B cell (primary cell): Measurements from ENCODE around the gene PIK3C3. TPM values are rescaled to one million over a fixed set of nuclear protein-coding genes. Genes with fewer than 3 reads are reported as not detected.

Experiments
- ATAC-seq: fragments of 200-7000 bp; cut with Tn5 transposase; one replicate; pipeline ENCODE4 v1.10.0; 2021; ENCODE audit warnings: low read depth, mild to moderate bottlenecking, moderate number of reproducible peaks, moderate library complexity
- CTCF ChIA-PET: fragments of 350-600 bp; sonication (Branson Sonifier 250); formaldehyde crosslinking; loops from one replicate; lab custom pipeline; 2021; ENCODE audit warnings: antibody characterized with exemption, inconsistent platforms; lab: Charles Lee
- POLR2A ChIA-PET: fragments of 350-600 bp; sonication (Branson Sonifier 250); formaldehyde crosslinking; loops from one replicate; lab custom pipeline; 2021; ENCODE audit warnings: antibody characterized with exemption; lab: Charles Lee
- DNase-seq: peaks from one replicate; pipeline ENCODE4 v3.0.0; 2013
- H2AFZ ChIP-seq: 2 replicates; pipeline ENCODE4 v1.6.1; 2012; ENCODE audit warnings: mild to moderate bottlenecking, low read depth, low read length; ENCODE audit not compliant: insufficient read depth, poor library complexity, severe bottlenecking
- H3K27ac ChIP-seq, 2 donors: 1 replicate in 1 of 2; 2 replicates in 1 of 2; pipeline ENCODE4 v1.5.1; 2012 to 2013; ENCODE audit warnings: low read length in 2 of 2, mild to moderate bottlenecking in 2 of 2, moderate library complexity in 1 of 2
- H3K27me3 ChIP-seq, 4 experiments: fragments of 200-600 bp in 1 of 4; sonication (generic) in 1 of 4; replicated peaks in 1 of 4; 1 replicate in 2 of 4; 2 replicates in 2 of 4; pipeline versions ENCODE4 v1.6.1 to v1.7.0; 2013 to 2016; ENCODE audit warnings: low read length in 3 of 4, mild to moderate bottlenecking in 2 of 4, mixed read lengths in 1 of 4, moderate library complexity in 1 of 4; ENCODE audit not compliant: insufficient read depth in 4 of 4, control insufficient read depth in 3 of 4; ENCODE audit errors: control extremely low read depth in 1 of 4
- H3K36me3 ChIP-seq, 2 experiments: replicated peaks in 1 of 2; 1 replicate in 1 of 2; 2 replicates in 1 of 2; pipeline versions ENCODE4 v1.6.1 to v1.7.1; 2013; ENCODE audit warnings: low read length in 1 of 2; ENCODE audit not compliant: insufficient read depth in 2 of 2, control insufficient read depth in 1 of 2; ENCODE audit errors: control extremely low read depth in 1 of 2, extremely low read depth in 1 of 2
- H3K4me1 ChIP-seq, 2 donors: fragments of 200-600 bp in 1 of 2; sonication (generic) in 1 of 2; 1 replicate in 1 of 2; 2 replicates in 1 of 2; pipeline versions ENCODE4 v1.5.1 to v1.6.1; 2013 to 2017; ENCODE audit warnings: low read length in 2 of 2; ENCODE audit not compliant: control insufficient read depth in 2 of 2, insufficient read depth in 2 of 2
- H3K4me2 ChIP-seq: replicated peaks from 2 replicates; pipeline ENCODE3; 2012; ENCODE audit warnings: mild to moderate bottlenecking, low read depth, low read length; ENCODE audit not compliant: poor library complexity, severe bottlenecking
- H3K4me3 ChIP-seq, 5 experiments: fragments of 200-600 bp in 1 of 5; sonication (generic) in 1 of 5; 1 replicate in 3 of 5; 2 replicates in 2 of 5; pipeline versions ENCODE4 v1.5.1 to v1.7.0; 2011 to 2016; ENCODE audit warnings: low read length in 4 of 5, mild to moderate bottlenecking in 4 of 5, low read depth in 2 of 5, control low read depth in 1 of 5, moderate library complexity in 1 of 5; ENCODE audit not compliant: insufficient read depth in 1 of 5; ENCODE audit errors: control extremely low read depth in 1 of 5, extremely low read depth in 1 of 5
- H3K79me2 ChIP-seq: fragments of 200-600 bp; sonication (generic); one replicate; pipeline ENCODE4 v1.6.0; 2016; ENCODE audit warnings: low read length; ENCODE audit not compliant: control insufficient read depth, insufficient read depth
- H3K9ac ChIP-seq: fragments of 200-600 bp; sonication (generic); 2 replicates; pipeline ENCODE4 v1.6.1; 2017; ENCODE audit warnings: mild to moderate bottlenecking, low read length, moderate library complexity
- H3K9me3 ChIP-seq, 3 donors: one replicate each; pipeline versions ENCODE4 v1.6.1 to v1.7.1; 2013; ENCODE audit warnings: low read length in 2 of 3; ENCODE audit not compliant: control insufficient read depth in 2 of 3, insufficient read depth in 1 of 3; ENCODE audit errors: control extremely low read depth in 1 of 3
- H4K20me1 ChIP-seq: 2 replicates; pipeline ENCODE4 v1.6.0; 2012; ENCODE audit warnings: mild to moderate bottlenecking, low read length; ENCODE audit not compliant: insufficient read depth, control insufficient read depth, poor library complexity, severe bottlenecking
- H3K27ac Mint-ChIP-seq: one replicate; pipeline ENCODE4 v1.8.0; 2021; ENCODE audit warnings: mixed read lengths
- H3K27me3 Mint-ChIP-seq: one replicate; pipeline ENCODE4 v1.8.0; 2021; ENCODE audit warnings: mixed read lengths
- H3K4me1 Mint-ChIP-seq: one replicate; pipeline ENCODE4 v1.8.0; 2021; ENCODE audit warnings: mixed read lengths
- H3K4me3 Mint-ChIP-seq: one replicate; pipeline ENCODE4 v1.8.0; 2021; ENCODE audit warnings: mixed read lengths
- H3K9me3 Mint-ChIP-seq: one replicate; pipeline ENCODE4 v1.8.0; 2022; ENCODE audit warnings: mixed read lengths; ENCODE audit not compliant: insufficient read depth
- EZH2 ChIP-seq: IDR thresholded peaks from 2 replicates; pipeline ENCODE4 v1.6.1; 2012; ENCODE audit warnings: borderline replicate concordance, low read depth, mild to moderate bottlenecking, moderate library complexity, low read length; ENCODE audit not compliant: insufficient read depth, poor library complexity, severe bottlenecking
- WGBS: methylation state at CpG from one replicate; pipeline ENCODE4 v1.1.5; 2013; ENCODE audit warnings: missing lambda C conversion rate; ENCODE audit not compliant: insufficient coverage; 5-methylcytosine and 5-hydroxymethylcytosine counted together
- intact Hi-C: fragments of 100-400 bp; cut with micrococcal nuclease; formaldehyde crosslinking; loops from one replicate; pipeline ENCODE4 v1.10.0; 2022
- polyA plus RNA-seq: library from polyadenylated mRNA; depleted of rRNA; stranded (reverse); fragments of >200 nt; gene quantifications from 2 replicates; pipeline ENCODE4 v1.2.3, GENCODE V29; 2012
- total RNA-seq, 2 donors: library from RNA; stranded (reverse); fragments of 120-200 nt in 1 of 2; gene quantifications; 1 replicate in 1 of 2; 2 replicates in 1 of 2; pipeline versions ENCODE4 v1.2.3 to v1.2.4, GENCODE V29; 2013 to 2022
- TF ChIP-seq, protein P1 (sequence below): fragments of 200-600 bp; IDR thresholded peaks from one replicate; pipeline ENCODE4 v1.8.0; 2022; ENCODE audit warnings: antibody characterized with exemption, mild to moderate bottlenecking

The PIK3C3 gene
- total and polyA plus RNA-seq, 2 donors (not counting 1 experiment from before 2014, with no cell fraction given) = 13.3 to 87.9 TPM

DNA sequence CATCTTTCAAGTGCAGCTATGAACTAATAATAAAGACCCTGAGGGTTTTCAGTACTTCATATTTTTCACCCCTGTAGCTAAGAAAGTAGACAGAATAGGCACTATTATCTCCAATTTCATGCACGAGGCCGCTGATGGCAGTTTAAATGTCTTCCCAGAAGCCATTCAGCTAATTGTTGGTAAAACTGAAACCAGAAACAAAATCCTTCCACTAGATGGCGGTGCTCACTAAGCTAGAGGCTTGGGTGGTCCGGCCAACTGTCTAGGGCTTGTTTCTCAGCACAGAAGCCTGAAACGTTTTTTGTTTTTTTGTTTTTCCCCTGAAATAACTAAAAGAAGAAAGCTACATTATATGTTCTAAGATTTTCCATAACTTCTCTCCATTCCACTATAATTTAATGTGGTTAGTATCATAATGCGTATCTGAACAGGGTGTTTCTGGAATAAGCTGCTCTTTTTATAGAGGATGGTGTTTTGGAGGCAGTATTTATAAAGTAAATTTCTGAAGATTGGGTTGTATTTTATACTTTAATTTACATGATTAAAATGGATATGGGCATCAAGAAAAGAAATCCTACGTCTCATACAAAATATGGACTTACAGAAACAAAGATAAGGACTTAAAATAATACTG is 159.4 kb downstream of the PIK3C3 start:
- no peaks in the 10 kb centered on the region for H3K9me3 Mint-ChIP-seq
- DNase-seq (peak; percentile 64), ATAC-seq (no peak)
- WGBS = no CpG with 5 or more reads among the region's 7 CpGs
- CTCF ChIA-PET = interaction anchor here (0.6 to 5.3 kb wide), 27 partner anchors 10 to 1483 kb away, joined by 3 to 83 read pairs (median 4); no protein-coding TSS in a partner anchor
- H3K4me3 Mint-ChIP-seq = no peak overlapping the region
- intact Hi-C loops = no loop called here
- Histone ChIP-seq H2AFZ (peak overlapping the region; percentile 75), H4K20me1 (no peaks in the 10 kb centered on the region), H3K9ac (peak overlapping the region; percentile 11), H3K4me2 (peak overlapping the region; percentile 37), H3K9me3 (no peaks in the 10 kb centered on the region), H3K27ac (no peak overlapping the region), H3K27me3 (no peaks in the 10 kb centered on the region), H3K79me2 (no peaks in the 10 kb centered on the region), H3K4me3 (no peak overlapping the region), H3K36me3 (no peaks in the 10 kb centered on the region), H3K4me1 (peaks cover 7 to 10% of the 10 kb centered on the region in 2 donors)
- POLR2A ChIA-PET = no interaction called here
- H3K4me1 Mint-ChIP-seq = peaks cover 9% of the 10 kb centered on the region
- TF ChIP-seq, protein P1, sequence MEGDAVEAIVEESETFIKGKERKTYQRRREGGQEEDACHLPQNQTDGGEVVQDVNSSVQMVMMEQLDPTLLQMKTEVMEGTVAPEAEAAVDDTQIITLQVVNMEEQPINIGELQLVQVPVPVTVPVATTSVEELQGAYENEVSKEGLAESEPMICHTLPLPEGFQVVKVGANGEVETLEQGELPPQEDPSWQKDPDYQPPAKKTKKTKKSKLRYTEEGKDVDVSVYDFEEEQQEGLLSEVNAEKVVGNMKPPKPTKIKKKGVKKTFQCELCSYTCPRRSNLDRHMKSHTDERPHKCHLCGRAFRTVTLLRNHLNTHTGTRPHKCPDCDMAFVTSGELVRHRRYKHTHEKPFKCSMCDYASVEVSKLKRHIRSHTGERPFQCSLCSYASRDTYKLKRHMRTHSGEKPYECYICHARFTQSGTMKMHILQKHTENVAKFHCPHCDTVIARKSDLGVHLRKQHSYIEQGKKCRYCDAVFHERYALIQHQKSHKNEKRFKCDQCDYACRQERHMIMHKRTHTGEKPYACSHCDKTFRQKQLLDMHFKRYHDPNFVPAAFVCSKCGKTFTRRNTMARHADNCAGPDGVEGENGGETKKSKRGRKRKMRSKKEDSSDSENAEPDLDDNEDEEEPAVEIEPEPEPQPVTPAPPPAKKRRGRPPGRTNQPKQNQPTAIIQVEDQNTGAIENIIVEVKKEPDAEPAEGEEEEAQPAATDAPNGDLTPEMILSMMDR = peak; percentile 92
- no peak for TF ChIP-seq EZH2
- H3K27ac Mint-ChIP-seq = no peak overlapping the region
- H3K27me3 Mint-ChIP-seq = peaks cover 10% of the 10 kb centered on the region

DNA sequence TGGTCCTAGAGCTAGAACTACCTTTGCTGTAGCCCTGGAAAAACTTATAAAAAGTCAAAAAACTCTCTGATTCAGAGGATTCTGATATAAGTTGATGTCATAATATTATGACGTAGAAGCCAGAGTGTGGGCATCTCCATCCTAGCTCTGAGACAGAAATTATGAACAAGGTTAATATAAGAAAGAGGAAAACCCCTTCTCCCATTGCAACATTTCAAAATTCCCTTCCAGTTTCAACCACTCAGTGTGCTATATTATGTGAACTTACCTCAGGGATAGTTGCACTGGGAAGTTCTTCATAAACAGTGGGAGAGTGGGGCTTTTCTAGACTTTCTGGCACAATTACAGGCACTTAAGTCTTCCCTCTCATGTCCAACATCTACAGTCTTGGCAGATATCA is 171.6 kb downstream of the PIK3C3 start:
- ATAC-seq (no peak), DNase-seq (no peak)
- no peaks in the 10 kb centered on the region for H3K27me3 ChIP-seq
- H3K27me3 Mint-ChIP-seq = peaks cover 11% of the 10 kb centered on the region
- H3K36me3 ChIP-seq = no peaks in the 10 kb centered on the region
- TF ChIP-seq, protein P1 = no peak
- no peak for TF ChIP-seq EZH2
- POLR2A ChIA-PET = no interaction called here
- no peak overlapping the region for H3K27ac Mint-ChIP-seq
- H3K4me1 Mint-ChIP-seq = no peaks in the 10 kb centered on the region
- no peaks in the 10 kb centered on the region for H3K9me3 Mint-ChIP-seq
- no CpG with 5 or more reads among the region's 1 CpG for WGBS
- H3K4me1 ChIP-seq = no peaks in the 10 kb centered on the region
- H3K9me3 ChIP-seq = no peaks in the 10 kb centered on the region
- H3K79me2 ChIP-seq = no peaks in the 10 kb centered on the region
- no peak overlapping the region for H3K4me2 ChIP-seq
- H3K4me3 Mint-ChIP-seq = no peak overlapping the region
- CTCF ChIA-PET = interaction anchor here (4.0 kb wide), 1 partner anchor 13 kb away, joined by 20 read pairs; no protein-coding TSS in a partner anchor
- H4K20me1 ChIP-seq = no peaks in the 10 kb centered on the region
- intact Hi-C loops = no loop called here
- H2AFZ ChIP-seq = no peak overlapping the region
- H3K9ac ChIP-seq = no peak overlapping the region
- no peak overlapping the region for H3K27ac ChIP-seq
- no peak overlapping the region for H3K4me3 ChIP-seq
